ENCODE measurements around the gene DNASE2B. TPM values are rescaled to one million over a fixed set of nuclear protein-coding genes. Genes with fewer than 3 reads are reported as not detected.

Gene DNASE2B
- total RNA-seq, 4 donors from 2014 or later: 1.3 to 32.3 (median 1.5) TPM; not detected in 1

- no peak for TF ChIP-seq CTCF (IDR thresholded peaks at IDR 0.05; ENCODE audit: low read depth)
Observed at GRCh38 chr1:84422909-84423308, 24.6 kb downstream of the DNASE2B start.

GRCh38 chr1:84424513-84425149, 26.3 kb downstream of the DNASE2B start:
- TF ChIP-seq CTCF (IDR thresholded peaks at IDR 0.05; ENCODE audit: low read depth): no peak

- TF ChIP-seq CTCF (IDR thresholded peaks at IDR 0.05; ENCODE audit: low read depth): no peak
Observed at GRCh38 chr1:84425150-84425896, 27.0 kb downstream of the DNASE2B start.

- no peak for TF ChIP-seq CTCF (IDR thresholded peaks at IDR 0.05; ENCODE audit: low read depth)
Observed at GRCh38 chr1:84426376-84426775, 28.1 kb downstream of the DNASE2B start.

GRCh38 chr1:84427250-84428188, 29.2 kb downstream of the DNASE2B start:
- no peak for TF ChIP-seq CTCF (IDR thresholded peaks at IDR 0.05; ENCODE audit: low read depth)

GRCh38 chr1:84428235-84428634, 30.0 kb downstream of the DNASE2B start:
- no peak for TF ChIP-seq CTCF (IDR thresholded peaks at IDR 0.05; ENCODE audit: low read depth)

- TF ChIP-seq CTCF (IDR thresholded peaks at IDR 0.05; ENCODE audit: low read depth): no peak
Observed at GRCh38 chr1:84429231-84429630, 30.9 kb downstream of the DNASE2B start.

Measured in subcutaneous adipose tissue (tissue), 4 donors.